PFSK-1 (cell line): ENCODE results near the gene ANXA6.

Experiments
- POLR2AphosphoS5 ChIP-seq: IDR thresholded peaks from 2 replicates; pipeline ENCODE4 v1.6.1; 2012; ENCODE audit warnings: low read depth, mild to moderate bottlenecking, control low read depth, low read length, moderate library complexity
- SIN3A ChIP-seq: IDR thresholded peaks from 2 replicates; pipeline ENCODE4 v1.6.1; 2012; ENCODE audit warnings: mild to moderate bottlenecking, low read length, moderate library complexity, borderline replicate concordance; ENCODE audit not compliant: insufficient read depth
- TF ChIP-seq, protein P1 (sequence below), 2 experiments: IDR thresholded peaks; 2 replicates each; pipeline versions ENCODE4 v1.6.1 to v1.8.0; 2011 to 2012; ENCODE audit warnings: low read depth in 2 of 2, low read length in 2 of 2, control low read depth in 1 of 2, inconsistent platforms in 1 of 2, mild to moderate bottlenecking in 1 of 2, moderate library complexity in 1 of 2; ENCODE audit not compliant: insufficient read depth in 1 of 2

DNA sequence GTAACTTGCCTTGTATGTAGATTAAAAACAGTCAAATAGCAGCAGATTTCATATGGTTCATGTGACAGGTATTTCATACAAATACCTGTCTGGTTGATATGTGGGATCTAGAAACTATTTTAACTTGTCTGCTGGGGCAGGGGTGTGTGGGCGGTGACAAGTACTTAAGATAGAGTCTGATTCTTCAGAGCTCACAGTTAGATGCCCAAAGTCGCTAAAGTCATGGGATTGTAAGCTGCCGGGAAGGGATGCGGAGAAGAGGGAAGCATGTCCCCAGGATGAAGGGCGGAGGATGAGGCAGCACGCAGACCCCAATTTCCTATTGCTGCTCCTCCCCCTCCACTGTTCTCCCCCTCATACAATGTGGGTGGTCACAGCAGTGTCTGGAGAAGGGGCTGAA lies 13.3 kb downstream of the ANXA6 start:
- TF ChIP-seq POLR2AphosphoS5, result no peak
- TF ChIP-seq, protein P1, sequence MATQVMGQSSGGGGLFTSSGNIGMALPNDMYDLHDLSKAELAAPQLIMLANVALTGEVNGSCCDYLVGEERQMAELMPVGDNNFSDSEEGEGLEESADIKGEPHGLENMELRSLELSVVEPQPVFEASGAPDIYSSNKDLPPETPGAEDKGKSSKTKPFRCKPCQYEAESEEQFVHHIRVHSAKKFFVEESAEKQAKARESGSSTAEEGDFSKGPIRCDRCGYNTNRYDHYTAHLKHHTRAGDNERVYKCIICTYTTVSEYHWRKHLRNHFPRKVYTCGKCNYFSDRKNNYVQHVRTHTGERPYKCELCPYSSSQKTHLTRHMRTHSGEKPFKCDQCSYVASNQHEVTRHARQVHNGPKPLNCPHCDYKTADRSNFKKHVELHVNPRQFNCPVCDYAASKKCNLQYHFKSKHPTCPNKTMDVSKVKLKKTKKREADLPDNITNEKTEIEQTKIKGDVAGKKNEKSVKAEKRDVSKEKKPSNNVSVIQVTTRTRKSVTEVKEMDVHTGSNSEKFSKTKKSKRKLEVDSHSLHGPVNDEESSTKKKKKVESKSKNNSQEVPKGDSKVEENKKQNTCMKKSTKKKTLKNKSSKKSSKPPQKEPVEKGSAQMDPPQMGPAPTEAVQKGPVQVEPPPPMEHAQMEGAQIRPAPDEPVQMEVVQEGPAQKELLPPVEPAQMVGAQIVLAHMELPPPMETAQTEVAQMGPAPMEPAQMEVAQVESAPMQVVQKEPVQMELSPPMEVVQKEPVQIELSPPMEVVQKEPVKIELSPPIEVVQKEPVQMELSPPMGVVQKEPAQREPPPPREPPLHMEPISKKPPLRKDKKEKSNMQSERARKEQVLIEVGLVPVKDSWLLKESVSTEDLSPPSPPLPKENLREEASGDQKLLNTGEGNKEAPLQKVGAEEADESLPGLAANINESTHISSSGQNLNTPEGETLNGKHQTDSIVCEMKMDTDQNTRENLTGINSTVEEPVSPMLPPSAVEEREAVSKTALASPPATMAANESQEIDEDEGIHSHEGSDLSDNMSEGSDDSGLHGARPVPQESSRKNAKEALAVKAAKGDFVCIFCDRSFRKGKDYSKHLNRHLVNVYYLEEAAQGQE (IDR thresholded peaks at IDR 0.05; ENCODE audit: insufficient read depth in 1 of 2, low read depth in 2 of 2, low read length in 2 of 2), result no peak
- no peak for TF ChIP-seq SIN3A
